Measurements from ENCODE around the gene PDE5A.
"Not testable (repeated sequence)": the region's sequence is repeated elsewhere in the genome, so short reads cannot be mapped to it uniquely, and the experiment has no call there.

Gene PDE5A

DNA sequence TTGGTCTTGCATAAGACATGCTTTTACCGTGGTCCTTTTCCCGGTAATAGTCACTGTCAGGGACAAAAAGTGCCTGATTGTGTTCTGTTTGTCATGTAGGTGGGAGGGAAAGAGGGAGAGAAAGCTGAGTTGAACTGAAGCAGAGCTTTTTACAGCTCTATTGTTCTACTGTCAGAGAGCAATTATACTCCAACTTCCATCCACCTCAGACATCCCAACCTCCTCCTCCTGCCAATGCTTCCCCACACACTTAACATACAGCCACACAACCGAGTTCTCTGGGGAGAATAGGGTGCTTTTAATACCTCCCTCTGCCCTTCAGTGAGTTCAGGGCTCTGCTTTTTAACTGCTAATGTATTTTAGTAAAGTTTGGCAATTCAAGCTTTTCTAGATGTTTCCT is 159.6 kb downstream of the PDE5A start:
- not testable (repeated sequence) for DNase-seq

DNA sequence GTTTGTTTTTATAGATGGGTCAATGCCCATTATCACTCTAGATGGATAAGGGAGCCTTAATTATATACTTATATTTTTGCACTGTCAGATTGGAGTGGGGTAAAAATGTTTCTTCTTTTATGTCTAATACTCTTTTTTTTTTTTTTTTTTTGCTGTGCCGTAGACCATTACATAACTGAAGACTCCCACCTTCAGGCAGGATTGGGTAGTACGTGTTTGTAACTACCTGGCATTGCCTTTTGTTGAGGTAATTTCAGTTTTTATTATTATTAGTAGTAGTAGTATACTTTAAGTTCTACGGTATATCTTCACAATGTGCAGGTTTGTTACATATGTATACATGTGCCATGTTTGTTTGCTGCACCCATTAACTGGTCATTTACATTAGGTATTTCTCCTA is 165.9 kb downstream of the PDE5A start:
- DNase-seq: not testable (repeated sequence)

DNA sequence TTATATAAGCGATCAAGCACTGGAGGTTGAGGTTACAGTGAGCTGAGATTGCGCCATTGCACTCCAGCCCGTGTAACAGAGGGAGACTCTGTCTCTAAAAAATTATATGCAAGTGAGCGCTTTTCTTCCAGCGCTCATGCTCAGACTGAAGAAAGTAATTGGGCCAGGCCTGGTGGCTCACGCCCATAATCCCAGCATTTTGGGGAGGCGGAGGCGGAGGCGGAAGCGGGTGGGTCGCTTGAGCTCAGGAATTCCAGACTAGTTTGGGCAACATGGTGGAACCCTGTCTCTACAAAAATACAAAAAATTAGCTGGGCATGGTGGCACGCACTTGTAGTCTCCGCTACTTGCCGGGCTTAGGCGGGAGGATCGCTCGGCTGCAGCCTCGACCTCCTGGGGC is 172.9 kb downstream of the PDE5A start:
- DNase-seq: peak; percentile 16

DNA sequence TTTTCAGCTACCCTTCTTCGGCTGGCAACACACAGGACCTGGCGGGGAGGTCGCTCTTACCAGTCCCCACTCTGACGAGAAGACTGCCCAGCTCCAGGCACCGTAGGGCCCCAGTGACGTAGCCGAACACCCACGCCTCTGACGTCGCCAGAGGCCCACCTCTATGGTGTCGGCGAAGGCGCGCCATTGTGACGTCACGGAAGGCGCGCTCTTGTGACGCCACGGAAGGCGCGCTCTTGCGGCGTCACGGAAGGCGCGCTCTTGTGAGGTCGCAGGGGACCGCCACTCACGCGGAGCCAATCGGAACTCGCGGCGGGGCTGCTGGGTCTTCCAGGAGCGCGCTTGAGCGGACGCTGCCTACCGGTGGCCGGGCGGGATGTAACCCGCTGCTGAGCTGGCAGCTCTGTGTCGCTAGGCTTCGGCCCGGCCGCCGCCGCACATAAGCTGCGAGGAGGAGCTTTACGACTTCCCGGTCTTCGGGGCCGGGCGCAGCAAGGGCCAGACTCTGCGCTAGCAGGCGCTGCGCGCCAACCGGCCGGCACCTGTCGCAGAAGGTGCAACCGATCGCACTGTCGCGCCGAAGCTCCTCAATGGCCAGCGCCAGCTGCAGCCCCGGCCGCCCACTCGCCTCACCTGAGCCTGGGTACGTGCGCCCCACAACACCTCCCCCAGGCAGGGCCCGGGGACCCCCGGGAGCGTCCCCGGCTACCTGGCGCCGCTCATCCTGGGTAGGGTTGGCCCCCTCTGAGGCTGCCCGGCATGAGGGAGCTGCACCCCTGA is 173.9 kb downstream of the PDE5A start:
- peak; percentile 98 for DNase-seq

DNA sequence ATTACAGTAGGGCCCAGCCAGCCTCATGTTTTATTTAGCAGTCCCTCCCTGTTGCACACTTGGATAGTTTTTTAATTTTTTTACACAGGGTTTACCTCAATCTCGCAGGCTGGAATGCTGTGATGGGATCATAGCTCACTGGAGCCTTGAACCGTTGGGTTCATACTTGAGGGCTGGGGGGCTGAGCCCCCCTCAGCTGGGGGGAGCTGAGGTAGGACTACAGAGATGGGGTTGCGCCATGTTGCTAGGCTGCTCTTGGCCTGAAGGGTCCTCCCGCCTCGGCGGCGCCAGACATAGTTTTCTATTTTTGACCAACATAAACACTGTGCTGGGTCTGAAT is 174.5 kb downstream of the PDE5A start:
- DNase-seq: not testable (repeated sequence)

DNA sequence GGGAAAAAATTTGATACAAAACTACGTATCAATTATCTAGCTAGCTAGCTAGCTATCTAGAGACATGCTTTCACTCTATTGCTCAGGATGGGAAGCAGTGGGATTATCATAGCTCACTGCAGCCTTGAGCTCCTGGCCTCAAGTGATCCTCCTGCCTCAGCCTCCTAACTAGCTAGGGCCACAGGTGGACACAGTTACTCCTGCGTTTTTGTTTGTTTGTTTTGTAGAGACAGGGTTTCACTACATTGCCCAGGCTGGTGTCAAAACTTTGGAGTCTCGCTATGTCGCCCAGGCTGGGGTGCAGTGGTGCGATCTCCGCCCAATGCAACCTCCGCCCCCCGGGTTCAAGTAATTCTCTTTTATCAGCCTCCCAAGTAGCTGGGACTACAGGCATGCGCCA is 175.3 kb downstream of the PDE5A start:
- not testable (repeated sequence) for DNase-seq

DNA sequence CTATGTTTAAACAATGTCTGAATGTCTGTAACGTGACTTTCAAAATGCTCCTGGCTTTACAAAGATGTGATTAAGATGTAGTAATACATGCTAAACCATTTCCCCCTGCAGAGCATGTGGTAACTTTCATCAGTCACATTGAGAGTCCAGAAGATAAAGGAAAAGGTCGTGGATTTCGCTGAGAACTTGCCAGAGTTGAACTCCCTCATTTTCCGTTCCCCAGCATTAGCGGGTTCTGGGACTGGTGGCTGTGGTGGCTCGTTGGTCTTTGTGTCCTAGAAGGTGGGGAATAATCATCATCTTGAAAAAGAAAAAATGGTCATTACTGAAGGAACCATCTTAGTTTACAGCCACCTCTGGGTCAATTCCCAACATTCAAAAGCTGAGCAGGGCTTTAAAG is 178.8 kb downstream of the PDE5A start:
- DNase-seq: not testable (repeated sequence)

Data from COR-L47 (cell line).